ENCODE data around the gene NBAS. TPM values are rescaled to one million over a fixed set of nuclear protein-coding genes. Genes with fewer than 3 reads are reported as not detected.

Gene NBAS
- polyA plus RNA-seq, 1 donor from 2014 or later, result 31.9 TPM

GRCh38 chr2:15147591-15147990, 413.5 kb downstream of the NBAS start:
- no peak overlapping the region for H3K4me3 ChIP-seq (ENCODE audit: low read length)
- no peaks in the 10 kb centered on the region for H3K36me3 ChIP-seq (ENCODE audit: insufficient read depth, low read length)
- H3K27ac ChIP-seq (ENCODE audit: low read length), result no peak overlapping the region
- no peaks in the 10 kb centered on the region for H3F3A ChIP-seq (ENCODE audit: insufficient read depth, low read length, poor library complexity, severe bottlenecking)
- H3K79me2 ChIP-seq (replicated peaks; ENCODE audit: insufficient read depth, low read length), result no peaks in the 10 kb centered on the region
- H3K9me2 ChIP-seq (ENCODE audit: insufficient read depth, low read length), result no peaks in the 10 kb centered on the region
- H3K4me2 ChIP-seq (ENCODE audit: low read length), result no peak overlapping the region
- H3K9me3 ChIP-seq (ENCODE audit: low read length), result no peaks in the 10 kb centered on the region
- no peak overlapping the region for H2AFZ ChIP-seq (ENCODE audit: low read depth, low read length)
- no peaks in the 10 kb centered on the region for H3K27me3 ChIP-seq (ENCODE audit: insufficient read depth, low read depth, low read length)
- H3K9ac ChIP-seq (ENCODE audit: low read length), result no peak overlapping the region
- H4K20me1 ChIP-seq (ENCODE audit: insufficient read depth), result no peaks in the 10 kb centered on the region
- TF ChIP-seq EZH2 (IDR thresholded peaks at IDR 0.05; ENCODE audit: borderline replicate concordance, insufficient read depth, low read length, poor library complexity, severe bottlenecking) (no peak), CTCF (IDR thresholded peaks at IDR 0.05; ENCODE audit: poor library complexity, severe bottlenecking) (no peak), SMC3 (conservative IDR thresholded peaks at IDR 0.05; ENCODE audit: poor library complexity) (no peak), RAD21 (conservative IDR thresholded peaks at IDR 0.05) (no peak), TAF1 (IDR thresholded peaks at IDR 0.05; ENCODE audit: low read depth) (no peak), MXI1 (conservative IDR thresholded peaks at IDR 0.05; ENCODE audit: poor library complexity, severe bottlenecking) (no peak), EP300 (conservative IDR thresholded peaks at IDR 0.05; ENCODE audit: poor library complexity, severe bottlenecking) (no peak), POLR2AphosphoS5 (IDR thresholded peaks at IDR 0.05) (no peak), REST (IDR thresholded peaks at IDR 0.05; ENCODE audit: borderline replicate concordance) (no peak)

DNA sequence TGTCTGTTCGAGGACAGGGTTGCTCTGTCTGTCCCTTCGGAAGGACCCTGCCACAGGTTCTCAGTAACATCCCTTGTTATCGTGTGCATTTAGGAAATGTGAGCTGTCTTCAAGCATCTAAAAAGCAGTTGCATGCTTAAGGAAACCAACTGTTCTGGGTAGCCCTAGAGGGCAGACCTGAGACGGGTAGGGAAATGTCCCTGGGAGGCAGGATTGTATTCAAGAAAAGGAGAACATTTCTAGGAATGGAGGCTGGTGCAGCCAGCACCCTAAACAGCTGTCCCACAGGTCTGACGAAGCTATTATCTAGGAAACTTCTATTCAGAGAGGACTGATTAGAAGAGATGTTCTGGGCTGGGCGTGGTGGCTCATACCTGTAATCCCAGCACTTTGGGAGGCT, 414.2 kb downstream of the NBAS start:
- no peak overlapping the region for H3K4me2 ChIP-seq (ENCODE audit: low read length)
- TF ChIP-seq SMC3 (conservative IDR thresholded peaks at IDR 0.05; ENCODE audit: poor library complexity), result no peak
- TF ChIP-seq EP300 (conservative IDR thresholded peaks at IDR 0.05; ENCODE audit: poor library complexity, severe bottlenecking), result no peak
- no peak for TF ChIP-seq POLR2AphosphoS5 (IDR thresholded peaks at IDR 0.05)
- TF ChIP-seq TAF1 (IDR thresholded peaks at IDR 0.05; ENCODE audit: low read depth), result no peak
- no peak for TF ChIP-seq EZH2 (IDR thresholded peaks at IDR 0.05; ENCODE audit: borderline replicate concordance, insufficient read depth, low read length, poor library complexity, severe bottlenecking)
- no peak for TF ChIP-seq CTCF (IDR thresholded peaks at IDR 0.05; ENCODE audit: poor library complexity, severe bottlenecking)
- no peak overlapping the region for H3K9ac ChIP-seq (ENCODE audit: low read length)
- no peak overlapping the region for H3K4me3 ChIP-seq (ENCODE audit: low read length)
- H3K9me3 ChIP-seq (ENCODE audit: low read length), result no peaks in the 10 kb centered on the region
- H2AFZ ChIP-seq (ENCODE audit: low read depth, low read length), result no peak overlapping the region
- H3K79me2 ChIP-seq (replicated peaks; ENCODE audit: insufficient read depth, low read length), result no peaks in the 10 kb centered on the region
- no peaks in the 10 kb centered on the region for H3K9me2 ChIP-seq (ENCODE audit: insufficient read depth, low read length)
- H3F3A ChIP-seq (ENCODE audit: insufficient read depth, low read length, poor library complexity, severe bottlenecking), result no peaks in the 10 kb centered on the region
- H4K20me1 ChIP-seq (ENCODE audit: insufficient read depth), result no peaks in the 10 kb centered on the region
- H3K27me3 ChIP-seq (ENCODE audit: insufficient read depth, low read depth, low read length), result no peaks in the 10 kb centered on the region
- H3K27ac ChIP-seq (ENCODE audit: low read length), result no peak overlapping the region
- no peaks in the 10 kb centered on the region for H3K36me3 ChIP-seq (ENCODE audit: insufficient read depth, low read length)

All from neural cell (in vitro differentiated cells).